Right lung (tissue), 10 donors: ENCODE results near the gene PI3. TPM values are rescaled to one million over a fixed set of nuclear protein-coding genes. Genes with fewer than 3 reads are reported as not detected.
"Not testable (repeated sequence)": the region's sequence is repeated elsewhere in the genome, so short reads cannot be mapped to it uniquely, and the experiment has no call there.

Source experiments
- DNase-seq, 2 donors: peaks; one replicate each; pipeline ENCODE4 v3.0.0-alpha.2; 2013
- long read RNA-seq, 8 donors: transcript quantifications; one replicate each; lab custom pipeline, GENCODE V29; 2026
- polyA plus RNA-seq, 5 donors: library from polyadenylated mRNA; unstranded; fragments of 120-200 nt; gene quantifications; one replicate each; pipeline versions ENCODE4 v1.2.1 to v1.2.3, GENCODE V29; 2013; ENCODE audit warnings: inconsistent platforms in 1 of 5, low replicate concordance in 1 of 5; ENCODE audit not compliant: insufficient read length in 5 of 5, insufficient read depth in 1 of 5

The PI3 gene
- not detected for polyA plus RNA-seq
- long read RNA-seq, donor 1 = 0 reads
- long read RNA-seq, donor 2 = 0 reads
- long read RNA-seq, donor 3 = 0 reads
- long read RNA-seq, donor 4 = 0 reads
- long read RNA-seq, donor 5 = 0 reads
- long read RNA-seq, donor 6 = 0 reads
- long read RNA-seq, donor 7 = 0 reads
- long read RNA-seq, donor 8 = 0 reads

GRCh38 chr20:45174434-45175364, at the start of gene PI3:
Gene PI3, plus strand, starts transcription at chr20:45174902. Its CDS starts 21 bp downstream, at chr20:45174923.
- DNase-seq = no peak

- no peak for DNase-seq
Observed at GRCh38 chr20:45128099-45128498, 46.6 kb upstream of the PI3 start.

DNA sequence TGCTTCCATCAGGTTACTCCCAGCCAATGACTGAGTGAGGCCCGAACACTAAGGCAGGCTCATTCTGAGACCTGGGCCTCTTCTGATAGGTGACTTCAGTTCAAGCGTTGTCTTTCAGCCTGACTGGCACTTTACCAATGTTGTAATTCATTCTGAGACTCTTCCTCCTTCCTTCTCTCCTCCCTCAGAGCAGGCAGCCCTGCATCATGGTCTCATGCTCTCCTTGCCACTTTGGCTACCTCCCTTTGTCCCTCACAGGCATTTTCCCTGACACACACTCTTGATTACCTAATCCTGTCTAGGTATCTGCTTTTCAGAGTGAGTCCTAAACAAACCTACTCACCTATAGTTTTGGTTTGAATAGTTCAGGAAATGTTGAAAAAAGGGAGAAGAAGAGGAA, 37.8 kb upstream of the PI3 start:
- no peak for DNase-seq

- DNase-seq = no peak
Observed at GRCh38 chr20:45138561-45139300, 36.0 kb upstream of the PI3 start.

DNA sequence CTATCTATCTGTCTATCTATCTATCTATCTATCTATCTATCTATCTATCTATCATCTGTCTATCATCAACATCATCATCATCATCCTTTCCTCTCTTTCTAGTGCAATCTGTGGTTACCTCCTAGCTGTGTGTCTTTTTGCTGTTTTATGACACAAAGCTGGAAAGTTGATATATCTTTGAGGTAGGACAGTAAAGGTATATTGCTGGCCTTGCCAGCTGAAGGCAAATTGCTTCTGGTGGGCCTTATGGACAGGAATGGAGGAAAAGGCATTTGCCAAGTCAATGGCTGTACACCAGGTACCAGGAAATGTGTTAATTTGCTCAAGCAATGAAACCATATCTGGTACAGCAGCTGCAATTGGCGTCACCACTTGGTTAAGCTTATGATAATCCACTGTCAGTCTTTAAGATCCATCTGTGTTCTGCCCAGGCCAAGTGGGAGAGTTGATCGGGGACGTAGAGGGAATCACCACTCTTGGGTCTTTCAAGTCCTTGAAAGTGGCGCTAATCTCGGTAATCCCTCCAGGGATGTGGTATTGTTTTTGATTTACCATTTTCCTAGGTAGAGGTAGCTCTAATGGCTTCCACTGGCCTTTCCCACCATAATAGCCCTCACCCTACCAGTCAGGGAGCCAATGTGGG, 34.8 kb upstream of the PI3 start:
- not testable (repeated sequence) for DNase-seq

DNA sequence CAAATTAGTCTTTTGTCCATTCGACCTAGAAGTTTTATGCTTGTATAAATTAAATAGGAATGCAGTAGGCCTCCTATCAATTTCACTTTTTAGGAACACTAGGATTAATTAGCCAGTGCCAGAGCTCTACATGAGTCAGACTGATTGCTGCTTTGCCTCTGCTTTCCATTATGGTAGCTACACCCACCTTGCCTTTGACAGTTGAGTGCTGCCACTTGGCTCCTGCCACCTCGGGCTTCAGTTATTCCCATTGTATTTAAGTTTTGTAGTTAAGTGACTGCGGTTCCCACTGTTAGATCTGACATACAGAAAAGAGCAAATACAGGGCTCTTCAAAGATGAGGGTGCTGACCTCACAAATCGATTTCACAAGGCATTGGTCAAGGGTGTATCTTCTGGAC, 33.9 kb upstream of the PI3 start:
- DNase-seq = no peak

DNA sequence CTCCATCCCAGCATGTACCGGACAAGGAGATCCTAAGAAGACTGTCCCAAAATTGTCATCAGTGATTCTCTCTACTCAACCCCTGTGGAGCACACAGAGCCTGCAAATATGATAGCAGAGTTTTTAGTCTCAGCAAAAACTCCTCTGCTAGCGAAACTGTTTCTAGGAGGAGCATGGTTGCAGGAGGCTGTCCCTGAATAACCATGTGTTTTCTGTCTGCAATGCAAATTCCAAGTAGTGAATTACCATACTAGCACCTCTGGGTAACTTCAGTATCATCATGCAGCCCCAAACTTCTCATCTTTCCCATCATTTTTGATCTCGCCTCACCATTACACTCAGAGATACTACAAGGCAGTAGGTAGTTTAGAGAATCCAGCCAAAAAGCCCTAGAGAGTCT, 25.6 kb upstream of the PI3 start:
- no peak for DNase-seq

DNA sequence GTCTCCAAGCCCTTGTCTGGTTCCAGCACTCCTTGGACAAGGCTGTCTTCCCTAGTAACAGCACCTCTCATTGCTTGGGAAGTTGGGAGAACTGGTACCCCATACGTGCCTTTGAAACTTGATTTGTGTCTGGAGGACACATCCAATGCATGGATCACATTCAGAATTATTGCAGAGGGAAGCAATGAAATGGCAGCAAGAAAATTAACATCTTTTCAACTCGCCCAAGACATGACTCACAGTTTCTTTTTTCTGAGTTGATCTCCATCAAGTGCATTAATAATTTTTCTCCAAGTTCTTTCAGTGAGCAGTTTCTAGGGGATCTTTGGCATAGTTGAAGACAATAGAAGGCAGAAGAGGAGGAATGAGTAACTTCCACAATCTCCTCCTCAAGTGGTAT, 22.3 kb upstream of the PI3 start:
- DNase-seq = no peak

DNA sequence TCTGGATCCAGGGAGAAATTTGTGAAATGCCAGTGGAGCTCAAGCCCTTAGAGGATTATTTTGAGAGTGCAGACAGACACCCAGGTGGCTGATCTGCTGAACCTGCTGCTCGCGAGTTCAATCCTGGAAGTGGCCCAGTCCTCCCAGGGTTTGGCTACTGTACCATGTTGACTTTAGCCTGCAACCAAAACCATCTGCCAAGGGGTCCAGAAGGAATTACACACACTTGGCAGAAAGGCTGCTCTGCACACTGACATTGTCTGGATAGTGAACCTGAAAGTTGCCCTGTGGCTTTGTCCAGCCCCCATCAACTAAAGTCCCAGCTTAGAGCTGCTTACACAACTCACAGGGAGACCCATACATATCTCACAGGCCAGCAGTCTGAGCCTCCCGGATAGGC, 21.6 kb upstream of the PI3 start:
- DNase-seq = no peak

DNA sequence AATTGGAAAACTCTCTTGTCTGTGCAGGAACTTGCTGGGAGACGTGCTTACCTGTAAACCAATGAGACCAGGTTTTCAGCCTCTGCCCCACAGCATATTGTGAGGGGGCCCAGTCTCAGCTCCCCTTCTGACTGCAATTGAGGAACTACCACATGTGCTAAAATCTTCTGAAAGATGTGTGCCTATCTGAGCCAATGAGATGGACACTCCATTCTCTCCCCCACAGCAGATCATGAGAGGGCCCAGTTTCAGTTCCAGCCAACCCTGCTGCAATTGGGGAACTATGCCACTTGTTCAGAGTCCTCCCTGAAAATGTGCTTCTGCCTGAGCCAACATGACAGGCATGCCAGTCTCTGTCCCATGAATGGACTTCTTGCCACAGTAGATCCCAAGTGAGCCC, 20.9 kb upstream of the PI3 start:
- DNase-seq = no peak

DNA sequence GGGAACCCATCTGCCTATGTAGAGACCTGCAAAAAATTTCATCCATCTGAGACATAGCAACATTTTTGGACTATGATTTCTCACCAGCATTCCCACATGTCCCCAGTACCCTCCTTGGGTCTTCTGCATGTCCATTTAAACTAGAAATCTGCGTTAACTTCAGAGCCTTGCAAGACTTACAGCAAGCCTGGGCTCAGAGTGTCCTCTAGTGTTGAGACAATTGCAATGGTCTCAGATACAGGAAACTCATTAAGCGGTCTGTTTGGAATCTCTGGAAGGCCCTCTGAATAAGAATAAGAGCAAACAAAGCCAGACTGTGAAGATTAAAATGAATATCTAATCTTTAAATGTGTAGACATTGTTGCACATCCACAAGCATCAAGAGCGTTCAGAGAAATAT, 20.5 kb upstream of the PI3 start:
- no peak for DNase-seq

- not testable (repeated sequence) for DNase-seq
Observed at GRCh38 chr20:45154794-45155193, 19.9 kb upstream of the PI3 start.

DNA sequence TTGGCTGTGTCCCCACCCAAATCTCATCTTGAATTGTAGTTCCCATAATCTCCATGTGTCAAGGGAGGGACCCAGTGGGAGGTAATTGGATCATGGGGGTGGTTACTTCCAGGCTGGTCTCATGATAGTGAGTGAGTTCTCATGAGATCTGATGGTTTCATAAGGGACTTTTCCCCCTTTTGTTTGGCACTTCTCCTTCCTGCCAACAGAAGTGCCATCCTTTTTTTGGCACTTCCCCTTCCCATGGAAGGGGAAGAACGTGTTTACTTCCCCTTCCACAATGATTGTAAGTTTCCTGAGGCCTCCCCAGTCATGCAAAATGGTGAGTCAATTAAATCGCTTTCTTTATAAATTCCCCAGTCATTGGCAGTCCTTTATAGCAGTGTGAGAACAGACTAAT, 18.0 kb upstream of the PI3 start:
- no peak for DNase-seq

DNA sequence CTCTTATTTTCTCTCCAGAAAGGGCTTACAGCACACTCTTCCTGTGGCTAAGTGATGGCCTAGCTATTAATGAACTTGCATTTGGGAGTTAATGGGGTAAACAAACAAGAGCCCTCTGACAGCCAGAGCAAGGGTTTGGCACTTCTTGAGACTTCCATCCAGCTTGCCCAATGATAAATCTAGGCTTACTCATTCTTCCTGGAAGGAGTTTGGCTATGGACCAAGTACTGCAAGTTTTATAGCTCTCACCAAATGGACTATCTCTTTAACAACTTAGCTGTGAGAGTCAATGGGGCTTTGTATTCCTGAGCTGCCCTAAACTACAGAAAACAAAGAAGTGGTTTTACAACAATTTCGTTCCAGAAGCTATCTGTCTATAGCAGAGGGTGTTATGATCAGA, 16.7 kb upstream of the PI3 start:
- DNase-seq = peak in 1 of 2 donors; percentile 2

DNA sequence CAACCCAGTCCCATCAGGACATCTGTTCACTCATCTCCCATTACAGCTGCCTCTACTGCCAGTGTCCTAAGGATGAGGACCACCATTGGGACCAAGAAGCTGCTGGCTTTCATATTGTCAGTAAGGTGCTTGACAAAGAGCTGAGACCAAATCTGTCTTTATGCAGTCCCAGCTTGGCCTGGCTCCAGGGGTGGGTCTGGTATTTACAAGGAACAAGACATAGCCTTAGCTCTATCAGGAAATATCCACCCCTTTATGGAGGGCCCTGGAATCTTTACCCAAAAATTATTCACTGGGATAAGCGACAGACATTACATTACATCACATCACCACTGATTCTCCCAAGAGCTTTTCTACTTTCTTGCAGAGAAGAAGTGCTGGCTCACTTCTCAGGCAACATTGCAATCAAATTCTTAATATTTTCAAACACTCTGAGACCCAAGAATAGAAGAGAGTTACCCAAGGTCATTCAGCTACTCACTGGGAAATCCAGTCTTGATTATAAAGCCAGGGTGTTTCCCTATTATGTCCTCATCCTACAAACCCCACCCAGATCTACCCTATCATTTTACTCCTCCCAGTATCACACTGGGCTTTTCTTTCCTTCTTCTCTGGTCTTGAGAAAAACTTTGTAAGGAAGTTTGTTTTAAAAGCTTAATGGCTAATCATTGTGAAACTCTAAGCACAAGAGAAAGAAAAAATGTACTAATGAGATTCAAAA, 11.5 kb upstream of the PI3 start:
- no peak for DNase-seq

DNA sequence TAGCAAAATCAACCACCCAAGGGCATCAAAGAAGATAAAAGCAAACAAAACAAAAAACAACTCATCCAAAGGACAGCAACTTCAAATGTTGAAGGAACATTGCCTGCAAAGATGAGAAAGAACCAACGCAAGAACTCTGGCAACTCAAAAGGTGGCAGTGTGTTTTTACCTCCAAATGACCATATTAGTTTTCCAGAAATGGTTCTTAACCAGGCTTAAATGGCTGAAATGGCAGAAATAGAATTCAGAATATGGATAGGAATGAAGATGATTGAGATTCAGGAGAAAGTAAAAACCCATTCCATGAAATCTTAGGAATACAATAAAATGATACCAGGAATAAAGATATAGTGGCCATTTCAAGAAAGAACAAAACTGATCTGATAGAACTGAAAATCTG, 9.8 kb upstream of the PI3 start:
- DNase-seq = no peak

- DNase-seq = no peak
Observed at GRCh38 chr20:45173522-45173921, 1.2 kb upstream of the PI3 start.

DNA sequence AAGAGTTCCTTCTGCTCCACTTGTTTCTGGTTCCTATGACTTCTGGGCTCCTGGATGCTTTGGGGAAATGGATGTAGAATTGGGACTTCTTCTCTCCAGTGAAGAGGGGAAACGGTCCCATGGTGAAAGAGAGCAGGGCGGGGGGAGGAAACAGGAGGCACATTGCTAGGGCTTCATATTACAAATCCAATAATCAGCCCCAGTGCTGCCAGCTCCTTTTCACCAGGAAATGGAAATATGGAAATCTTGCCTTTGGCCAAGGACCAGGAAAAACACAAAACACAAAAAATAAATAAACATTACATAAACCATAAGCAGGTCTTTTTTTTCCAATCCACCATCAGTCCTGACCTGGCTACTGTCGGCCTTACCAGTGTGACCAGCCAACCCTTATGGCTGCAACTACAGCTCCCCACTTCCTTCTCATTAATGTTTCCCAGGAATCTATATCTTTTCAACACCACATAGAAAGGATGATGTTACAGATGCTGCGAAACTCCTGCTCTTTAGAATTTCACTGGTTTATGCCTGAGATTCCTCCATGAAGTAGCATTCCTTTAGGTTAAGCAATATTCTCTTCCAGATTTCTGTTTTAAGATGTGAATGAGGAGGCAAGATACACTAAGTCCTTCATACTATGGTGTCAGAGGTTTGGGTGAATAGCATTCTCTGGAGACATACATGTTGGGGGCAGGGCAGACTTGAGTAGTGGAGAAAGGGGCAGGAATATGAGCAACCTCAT, 2.0 kb downstream of the PI3 start:
- DNase-seq = no peak

DNA sequence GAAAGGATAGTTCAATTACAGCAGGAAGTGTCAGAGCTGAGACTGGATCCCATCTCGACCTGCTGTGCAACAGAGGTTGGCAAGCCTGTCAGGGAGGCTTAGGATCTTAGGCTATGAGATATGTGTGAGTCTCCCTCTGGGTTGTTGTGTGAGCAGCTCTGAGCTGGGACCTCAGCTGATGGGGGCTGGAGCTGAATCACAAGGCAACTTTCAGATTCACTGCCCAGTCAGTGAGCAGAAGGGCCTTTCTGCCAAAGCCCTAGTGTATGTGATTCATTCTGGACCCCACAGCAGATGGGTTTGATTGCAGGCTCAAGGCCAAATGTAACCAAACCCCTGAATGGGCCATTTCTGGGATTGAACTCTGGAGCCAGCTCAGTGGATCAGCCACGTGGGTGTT, 4.5 kb downstream of the PI3 start:
- no peak for DNase-seq

- DNase-seq = no peak
Observed at GRCh38 chr20:45181639-45182038, 6.9 kb downstream of the PI3 start.

DNA sequence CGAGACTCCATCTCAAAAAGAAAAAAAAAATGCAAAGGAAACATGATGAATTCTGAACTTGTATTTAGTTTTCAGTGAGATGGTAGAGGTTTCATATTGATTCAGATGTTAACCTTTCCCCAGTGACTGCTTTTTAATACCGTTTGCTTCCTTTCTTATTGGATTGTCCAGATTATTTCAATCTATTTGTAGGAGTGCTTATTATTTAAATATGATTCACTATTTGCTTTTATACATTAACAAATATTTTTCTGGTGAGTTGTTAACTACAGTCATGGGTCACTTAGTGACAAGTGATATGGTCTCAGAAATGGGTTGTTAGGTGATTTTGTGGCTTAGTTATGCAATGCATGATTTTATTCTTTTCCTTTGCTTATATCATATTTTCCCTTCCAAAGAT, 8.4 kb downstream of the PI3 start:
- DNase-seq = no peak
